CD4-positive, alpha-beta T cell treated with Interleukin-4 for 4 hours (primary cell): ENCODE data around the gene C2orf76.
"Not testable (repeated sequence)": the region's sequence is repeated elsewhere in the genome, so short reads cannot be mapped to it uniquely, and the experiment has no call there.

Source experiments
- DNase-seq: peaks from one replicate; pipeline ENCODE4 v3.0.0-alpha.2; 2020

C2orf76 gene

DNA sequence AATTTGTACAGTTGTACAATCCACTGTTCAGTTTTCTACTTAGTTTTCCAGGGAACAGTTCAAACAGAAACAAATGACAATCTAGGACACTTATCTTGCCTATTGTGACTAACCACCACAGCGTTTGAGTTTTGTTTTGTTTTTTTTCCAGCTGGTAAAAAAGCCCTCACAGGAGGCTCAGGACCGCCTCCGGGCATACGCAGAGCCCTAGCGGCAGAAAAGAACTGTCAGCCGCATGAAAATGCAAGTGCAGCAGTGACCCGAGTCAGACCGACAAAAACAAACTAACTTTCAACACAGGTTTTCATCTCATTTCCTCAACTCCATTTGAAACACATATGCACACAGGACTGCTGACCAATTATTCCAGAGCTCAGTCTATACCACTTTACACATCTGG is 74.4 kb downstream of the C2orf76 start:
- no peak for DNase-seq

DNA sequence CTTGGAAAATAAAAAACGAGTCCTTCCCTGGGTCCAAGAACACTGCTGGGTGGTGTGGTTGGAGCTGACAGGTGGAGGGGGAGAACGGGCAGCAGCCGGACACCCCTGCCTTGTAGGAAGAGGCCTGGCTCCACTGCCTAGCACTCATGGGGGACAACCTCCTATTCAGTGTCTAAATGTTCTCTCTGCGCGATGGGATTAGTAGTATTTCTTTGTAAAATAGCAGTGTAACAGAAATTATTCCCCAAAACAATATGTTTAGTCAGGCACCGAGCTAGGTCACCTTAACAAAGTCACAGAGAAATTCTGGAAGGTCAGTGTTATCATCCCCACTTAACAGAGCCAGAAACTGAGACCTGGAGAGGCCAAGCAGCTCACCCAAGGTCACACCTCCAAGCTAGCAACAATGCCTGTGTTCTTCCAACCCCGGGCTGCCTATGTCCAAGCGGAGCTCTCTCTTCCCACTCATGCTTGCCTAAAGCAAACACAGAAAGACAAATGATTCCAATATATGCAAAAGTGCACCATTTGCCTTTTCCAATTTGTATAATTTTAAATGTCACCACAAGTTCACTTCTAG is 75.0 kb downstream of the C2orf76 start:
- DNase-seq, result no peak

GRCh38 chr2:119290859-119291587 is 75.6 kb downstream of the C2orf76 start:
- no peak for DNase-seq

- no peak for DNase-seq
Observed at GRCh38 chr2:119289642-119290041, 77.0 kb downstream of the C2orf76 start.

- no peak for DNase-seq
Observed at GRCh38 chr2:119289093-119289492, 77.5 kb downstream of the C2orf76 start.

GRCh38 chr2:119288576-119288975 is 78.1 kb downstream of the C2orf76 start:
- no peak for DNase-seq

- DNase-seq, result no peak
Observed at GRCh38 chr2:119286661-119287060, 80.0 kb downstream of the C2orf76 start.

GRCh38 chr2:119283873-119284331 is 82.7 kb downstream of the C2orf76 start:
- no peak for DNase-seq

GRCh38 chr2:119282996-119283511 is 83.6 kb downstream of the C2orf76 start:
- no peak for DNase-seq

DNA sequence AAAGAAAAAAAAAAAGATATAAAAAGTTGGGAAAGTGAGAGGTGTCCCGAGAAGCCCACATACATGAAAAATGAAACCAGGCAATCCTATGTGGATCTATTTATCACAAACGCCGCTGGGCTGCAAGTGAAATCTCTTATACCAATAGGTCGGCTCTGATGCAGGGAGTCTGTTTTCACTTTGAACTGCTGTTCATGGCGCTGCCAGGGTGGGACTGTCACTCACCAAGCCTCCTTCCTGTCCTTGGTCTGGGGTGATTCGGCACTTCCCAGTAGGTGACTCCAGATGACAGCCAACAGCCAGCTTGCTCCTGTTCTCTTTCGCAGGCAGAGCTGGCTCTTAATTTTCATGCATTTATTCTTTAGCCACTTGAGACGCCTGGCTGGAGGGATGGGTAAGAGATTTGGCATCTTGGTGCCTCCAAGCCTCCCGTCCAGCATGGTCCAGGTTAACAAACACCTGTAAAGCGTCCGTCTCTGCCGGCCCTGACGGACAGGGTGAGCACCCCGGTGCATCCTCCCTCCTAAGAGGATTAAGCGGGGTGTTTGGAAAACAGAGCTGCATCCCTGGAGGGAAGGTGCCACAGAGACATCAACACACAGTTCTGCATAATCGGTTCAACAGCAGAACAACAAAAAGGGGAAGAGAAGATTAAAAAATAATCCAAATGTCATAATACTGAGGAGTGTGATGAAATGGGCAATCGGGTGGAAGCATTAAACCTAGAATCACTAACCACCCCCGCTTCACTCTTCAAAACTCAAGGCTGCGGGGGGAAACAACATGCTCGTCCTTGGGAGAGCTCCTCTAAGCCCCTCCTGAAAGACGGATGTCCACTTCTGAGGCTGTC is 84.3 kb downstream of the C2orf76 start:
- no peak for DNase-seq

GRCh38 chr2:119280680-119281079 is 86.0 kb downstream of the C2orf76 start:
- DNase-seq, result no peak

- no peak for DNase-seq
Observed at GRCh38 chr2:119279666-119280065, 87.0 kb downstream of the C2orf76 start.

DNA sequence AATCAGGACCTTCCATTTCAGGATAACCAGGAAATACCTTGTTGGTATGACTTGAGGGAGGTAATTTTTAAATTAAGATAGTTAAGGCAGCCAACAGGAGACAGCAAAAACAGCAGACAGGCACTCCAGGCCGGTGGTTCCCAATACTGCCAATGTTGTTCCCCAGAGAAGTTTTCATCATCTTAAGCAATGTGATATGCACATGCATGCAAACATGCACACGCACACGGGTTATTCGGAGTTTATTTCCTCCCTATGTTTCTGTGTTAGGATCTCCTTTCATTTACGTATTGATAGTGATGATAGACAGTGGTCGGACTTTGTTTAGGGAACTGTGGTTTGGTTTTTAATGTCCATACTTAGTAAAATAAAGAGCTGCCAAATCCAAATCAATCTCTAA is 87.7 kb downstream of the C2orf76 start:
- DNase-seq, result no peak

GRCh38 chr2:119278385-119278784 is 88.2 kb downstream of the C2orf76 start:
- DNase-seq, result not testable (repeated sequence)

DNA sequence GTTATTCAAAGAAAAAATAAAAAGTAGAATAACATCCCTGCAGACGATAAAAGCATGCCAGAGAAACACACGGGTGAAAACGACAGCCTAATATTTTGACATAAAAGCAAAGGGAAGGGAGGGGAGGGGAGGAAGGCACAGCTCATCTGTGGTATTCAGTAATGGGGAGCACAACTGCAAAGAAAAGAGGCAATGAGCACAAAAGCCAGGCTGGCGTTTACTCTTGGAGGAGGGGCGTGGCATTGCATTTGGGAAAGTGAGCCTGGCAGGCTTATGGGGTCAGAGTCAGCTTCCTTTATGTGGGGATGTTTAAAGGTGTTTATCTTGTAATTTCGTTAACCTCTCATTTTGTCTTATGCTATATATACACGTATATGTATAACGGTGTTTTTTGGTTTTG is 89.8 kb downstream of the C2orf76 start:
- DNase-seq, result no peak

- no peak for DNase-seq
Observed at GRCh38 chr2:119267604-119268003, 99.0 kb downstream of the C2orf76 start.

DNA sequence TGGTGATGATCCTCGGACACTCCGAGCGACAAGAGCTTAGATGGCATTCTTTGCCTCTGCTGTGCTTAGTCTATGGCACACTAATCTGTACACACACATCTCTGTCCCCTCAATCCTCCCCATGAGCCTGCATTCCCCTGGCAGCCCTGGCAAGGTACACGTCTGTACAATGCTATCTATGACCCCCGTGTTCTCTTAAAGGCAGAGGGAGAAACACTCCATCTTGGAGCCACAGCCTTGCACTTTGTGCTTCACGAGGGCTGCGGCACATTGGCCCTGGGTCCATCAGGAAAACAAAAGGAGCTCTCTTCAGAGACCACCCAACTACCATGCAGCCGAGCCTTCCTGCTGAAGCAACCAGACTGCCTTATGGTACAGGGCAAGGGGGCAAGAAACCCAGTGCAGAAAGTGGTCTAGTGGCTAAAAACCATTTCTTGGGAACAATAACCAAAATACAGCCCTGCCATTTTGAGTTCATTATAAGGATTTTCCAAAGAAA is 100.5 kb downstream of the C2orf76 start:
- DNase-seq, result no peak

DNA sequence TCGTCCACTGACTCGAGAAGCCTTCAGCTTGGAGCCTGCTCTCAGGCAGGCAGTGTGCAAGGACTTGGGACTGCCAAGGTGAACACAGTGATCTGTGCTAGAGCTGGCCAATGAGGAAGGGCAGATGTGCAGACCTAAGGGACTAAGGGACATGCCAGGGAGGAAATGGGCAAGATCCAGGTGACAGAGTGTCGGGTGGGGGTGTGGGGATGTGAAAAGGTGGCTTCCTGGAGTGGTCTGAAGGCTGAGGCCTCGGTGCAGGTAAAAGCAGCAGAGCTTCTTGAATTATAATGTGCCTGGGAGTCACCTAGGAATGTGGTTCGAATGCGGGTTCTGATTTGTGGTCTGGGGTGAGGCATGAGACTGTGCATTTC is 101.0 kb downstream of the C2orf76 start:
- no peak for DNase-seq

GRCh38 chr2:119264781-119265692 is 101.6 kb downstream of the C2orf76 start:
- peak; percentile 11 for DNase-seq

DNA sequence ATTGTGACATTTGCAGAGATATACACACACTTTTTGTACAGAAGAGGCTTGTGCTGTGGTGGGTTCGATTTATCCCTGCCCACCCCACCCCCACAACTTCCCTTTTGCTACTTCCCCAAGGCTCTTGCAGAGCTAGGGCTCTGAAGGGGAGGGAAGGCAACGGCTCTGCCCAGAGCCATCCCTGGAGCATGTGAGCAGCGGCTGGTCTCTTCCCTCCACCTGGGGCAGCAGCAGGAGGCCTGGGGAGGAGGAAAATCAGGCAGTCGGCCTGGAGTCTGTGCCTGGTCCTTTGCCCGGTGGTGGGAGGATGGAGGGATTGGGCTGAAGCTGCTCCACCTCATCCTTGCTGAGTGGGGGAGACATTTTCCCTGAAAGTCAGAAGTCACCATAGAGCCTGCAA is 103.0 kb downstream of the C2orf76 start:
- DNase-seq, result no peak

- no peak for DNase-seq
Observed at GRCh38 chr2:119263025-119263424, 103.6 kb downstream of the C2orf76 start.

GRCh38 chr2:119261493-119262225 is 105.0 kb downstream of the C2orf76 start:
- no peak for DNase-seq
